ENCODE results near the gene IKZF1.

The IKZF1 gene

DNA sequence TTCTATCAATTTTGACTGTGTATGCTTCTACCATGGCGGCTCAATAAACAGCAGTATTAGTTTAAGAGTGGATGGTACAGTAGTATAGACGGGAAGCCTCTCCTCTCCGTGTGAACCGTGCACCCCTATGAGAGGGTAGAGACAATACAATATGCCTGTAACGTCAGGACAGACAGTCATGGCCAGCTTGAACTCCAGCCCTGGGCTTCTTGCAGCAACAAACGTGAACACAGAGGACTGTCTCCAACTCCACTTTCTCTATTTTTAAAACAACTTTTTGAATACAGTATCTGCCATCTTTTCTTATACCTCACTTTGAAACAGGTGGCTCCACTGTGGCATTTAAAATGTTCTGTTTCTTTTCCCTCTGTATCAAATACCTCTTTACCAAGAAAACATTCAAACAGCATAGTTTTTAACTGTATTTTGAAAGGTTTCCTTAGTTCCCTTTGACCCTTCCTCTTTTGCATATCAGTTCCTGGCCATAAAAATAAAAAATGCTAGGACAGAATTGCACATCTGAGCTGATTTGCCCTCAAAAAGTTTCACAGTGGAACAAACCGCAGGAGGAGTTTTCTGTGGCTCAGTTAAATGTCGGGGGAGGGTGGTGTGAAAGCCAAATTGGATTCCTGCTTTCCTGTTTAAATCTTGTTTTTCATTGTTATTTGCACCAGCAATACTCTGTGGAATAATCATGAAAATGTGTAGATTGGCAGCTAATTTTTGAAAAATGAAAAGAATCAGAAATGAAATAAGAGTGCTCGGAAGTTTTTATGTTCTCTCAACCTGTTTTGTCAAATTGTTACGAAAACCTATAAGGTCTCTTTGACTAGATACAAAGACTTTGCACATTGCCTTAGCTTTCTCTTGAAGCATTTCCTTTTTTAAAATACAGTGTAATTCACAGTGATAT lies 8.0 kb downstream of the IKZF1 start:
- Histone ChIP-seq H3K9me3 (ENCODE audit: insufficient read depth, low read length) (no peaks in the 10 kb centered on the region), H3K4me1 (ENCODE audit: low read length) (peaks cover 90% of the 10 kb centered on the region), H3K27me3 (ENCODE audit: low read depth, low read length) (no peaks in the 10 kb centered on the region), H4K20me1 (ENCODE audit: insufficient read depth, low read length) (peaks cover 26% of the 10 kb centered on the region), H3K9ac (ENCODE audit: low read length) (peak overlapping the region; percentile 98), H2AFZ (ENCODE audit: low read depth, low read length) (no peak overlapping the region), H3K4me2 (ENCODE audit: low read length) (peak overlapping the region; percentile 98), H3K4me3 (ENCODE audit: low read length) (peak overlapping the region; percentile 88), H3K36me3 (replicated peaks; ENCODE audit: low read depth, low read length) (peaks cover 40% of the 10 kb centered on the region), H3K27ac (ENCODE audit: low read length) (peak overlapping the region; percentile 96), H3K79me2 (ENCODE audit: low read length) (peaks cover 100% of the 10 kb centered on the region)
- no peak for TF ChIP-seq EZH2phosphoT487 (IDR thresholded peaks at IDR 0.05; ENCODE audit: low read depth)
- TF ChIP-seq, protein P1, sequence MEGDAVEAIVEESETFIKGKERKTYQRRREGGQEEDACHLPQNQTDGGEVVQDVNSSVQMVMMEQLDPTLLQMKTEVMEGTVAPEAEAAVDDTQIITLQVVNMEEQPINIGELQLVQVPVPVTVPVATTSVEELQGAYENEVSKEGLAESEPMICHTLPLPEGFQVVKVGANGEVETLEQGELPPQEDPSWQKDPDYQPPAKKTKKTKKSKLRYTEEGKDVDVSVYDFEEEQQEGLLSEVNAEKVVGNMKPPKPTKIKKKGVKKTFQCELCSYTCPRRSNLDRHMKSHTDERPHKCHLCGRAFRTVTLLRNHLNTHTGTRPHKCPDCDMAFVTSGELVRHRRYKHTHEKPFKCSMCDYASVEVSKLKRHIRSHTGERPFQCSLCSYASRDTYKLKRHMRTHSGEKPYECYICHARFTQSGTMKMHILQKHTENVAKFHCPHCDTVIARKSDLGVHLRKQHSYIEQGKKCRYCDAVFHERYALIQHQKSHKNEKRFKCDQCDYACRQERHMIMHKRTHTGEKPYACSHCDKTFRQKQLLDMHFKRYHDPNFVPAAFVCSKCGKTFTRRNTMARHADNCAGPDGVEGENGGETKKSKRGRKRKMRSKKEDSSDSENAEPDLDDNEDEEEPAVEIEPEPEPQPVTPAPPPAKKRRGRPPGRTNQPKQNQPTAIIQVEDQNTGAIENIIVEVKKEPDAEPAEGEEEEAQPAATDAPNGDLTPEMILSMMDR (IDR thresholded peaks at IDR 0.05; ENCODE audit: low read depth, low read length), result no peak

DNA sequence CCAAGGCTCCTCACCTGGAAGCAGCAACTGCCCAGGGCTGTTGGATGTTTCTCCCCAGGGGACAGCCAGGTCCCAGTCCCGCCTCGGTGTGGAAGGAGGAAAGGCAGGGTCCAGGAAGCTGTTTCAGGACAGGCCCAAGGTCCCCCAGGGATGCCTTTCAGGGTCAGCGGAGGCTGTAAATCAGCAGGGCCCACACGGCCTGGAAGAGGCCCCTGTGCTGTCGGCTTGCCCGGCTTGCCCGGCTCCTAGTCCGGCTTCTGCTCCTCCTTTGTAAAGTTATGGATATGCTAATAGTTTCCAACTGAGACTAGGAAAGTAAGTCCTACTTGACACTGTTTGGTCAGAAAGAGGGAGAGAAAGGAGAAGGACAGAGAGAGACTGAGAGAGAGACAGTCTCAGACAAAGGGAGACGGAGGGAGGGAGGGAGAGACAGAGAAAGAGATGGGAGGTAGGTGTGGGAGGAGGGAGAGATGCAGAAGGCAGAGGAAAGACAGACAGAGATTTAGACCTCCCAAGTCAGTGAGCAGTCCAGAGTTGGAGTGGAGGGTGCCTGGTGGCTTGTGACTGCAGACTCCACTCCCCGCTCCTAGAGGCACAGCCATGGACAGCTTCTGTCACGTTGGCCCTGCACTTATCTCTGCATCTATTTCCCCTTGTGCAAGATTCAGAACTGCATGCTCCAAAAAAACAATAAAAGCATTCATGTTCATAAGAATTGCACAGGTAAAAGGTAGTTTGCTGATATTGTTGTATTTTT lies 10.5 kb downstream of the IKZF1 start:
- peak overlapping the region; percentile 82 for H3K9ac ChIP-seq (ENCODE audit: low read length)
- peak overlapping the region; percentile 98 for H3K4me2 ChIP-seq (ENCODE audit: low read length)
- no peak overlapping the region for H2AFZ ChIP-seq (ENCODE audit: low read depth, low read length)
- H3K27ac ChIP-seq (ENCODE audit: low read length), result peak overlapping the region; percentile 96
- peak overlapping the region; percentile 88 for H3K4me3 ChIP-seq (ENCODE audit: low read length)
- peaks cover 100% of the 10 kb centered on the region for H3K79me2 ChIP-seq (ENCODE audit: low read length)
- TF ChIP-seq, protein P1 (IDR thresholded peaks at IDR 0.05; ENCODE audit: low read depth, low read length), result no peak
- TF ChIP-seq EZH2phosphoT487 (IDR thresholded peaks at IDR 0.05; ENCODE audit: low read depth), result no peak
- H3K4me1 ChIP-seq (ENCODE audit: low read length), result peaks cover 96% of the 10 kb centered on the region
- H3K27me3 ChIP-seq (ENCODE audit: low read depth, low read length), result no peaks in the 10 kb centered on the region
- peaks cover 33% of the 10 kb centered on the region for H3K36me3 ChIP-seq (replicated peaks; ENCODE audit: low read depth, low read length)
- H4K20me1 ChIP-seq (ENCODE audit: insufficient read depth, low read length), result peaks cover 46% of the 10 kb centered on the region
- H3K9me3 ChIP-seq (ENCODE audit: insufficient read depth, low read length), result no peaks in the 10 kb centered on the region

DNA sequence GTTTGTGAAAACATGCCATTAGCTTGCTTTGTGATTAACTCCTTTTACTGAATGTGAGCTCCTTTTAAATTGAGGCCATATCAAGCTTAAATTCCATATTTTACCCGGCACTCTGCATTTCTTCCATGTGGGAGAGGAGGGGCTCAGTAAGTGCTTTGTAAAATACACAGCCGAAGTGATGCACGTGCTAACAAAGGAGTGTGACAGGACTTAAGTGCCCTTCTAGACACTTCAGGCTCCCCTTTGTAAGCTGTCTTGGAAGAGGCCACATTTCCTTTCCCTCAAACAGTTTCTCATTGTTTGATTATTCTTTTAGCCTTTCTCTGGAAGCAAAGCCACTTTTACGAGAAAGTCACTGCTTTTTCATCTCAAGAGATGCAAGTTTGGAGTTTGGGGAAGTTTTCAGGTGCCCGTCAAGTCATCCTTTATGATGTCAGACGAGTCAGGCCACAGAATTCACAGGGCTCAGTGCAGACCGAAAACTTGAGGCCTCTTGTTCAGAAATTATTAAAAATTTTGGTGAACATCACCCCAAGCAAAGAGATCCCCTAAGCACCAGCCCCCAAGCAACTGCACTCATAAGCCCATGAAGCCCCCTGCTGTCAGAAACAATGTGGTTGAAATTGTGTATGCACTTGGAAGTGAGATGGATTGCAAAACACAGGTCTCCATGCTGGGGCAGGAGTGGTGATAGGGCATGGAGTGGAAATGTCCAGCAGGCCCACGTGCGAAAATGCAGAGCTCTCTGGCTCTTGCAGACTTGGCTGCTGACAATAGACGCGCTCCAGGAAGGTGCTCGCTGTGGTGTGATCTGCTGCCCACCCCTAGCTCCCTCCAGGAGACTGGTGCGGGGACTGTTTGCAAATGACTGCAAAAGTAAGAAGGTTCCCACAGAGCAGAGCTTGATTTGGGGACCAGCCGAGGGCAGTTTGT lies 11.5 kb downstream of the IKZF1 start:
- Histone ChIP-seq H3K79me2 (ENCODE audit: low read length) (peaks cover 100% of the 10 kb centered on the region), H3K9ac (ENCODE audit: low read length) (peak overlapping the region; percentile 82), H4K20me1 (ENCODE audit: insufficient read depth, low read length) (peaks cover 53% of the 10 kb centered on the region), H3K27ac (ENCODE audit: low read length) (peak overlapping the region; percentile 96), H3K4me1 (ENCODE audit: low read length) (peaks cover 99% of the 10 kb centered on the region), H3K27me3 (ENCODE audit: low read depth, low read length) (no peaks in the 10 kb centered on the region), H3K4me2 (ENCODE audit: low read length) (peak overlapping the region; percentile 98), H3K36me3 (replicated peaks; ENCODE audit: low read depth, low read length) (peaks cover 38% of the 10 kb centered on the region), H2AFZ (ENCODE audit: low read depth, low read length) (no peak overlapping the region), H3K4me3 (ENCODE audit: low read length) (peak overlapping the region; percentile 88), H3K9me3 (ENCODE audit: insufficient read depth, low read length) (no peaks in the 10 kb centered on the region)
- TF ChIP-seq, protein P1 (IDR thresholded peaks at IDR 0.05; ENCODE audit: low read depth, low read length), result no peak; the same call in 1 of the 2 replicates
- TF ChIP-seq EZH2phosphoT487 (IDR thresholded peaks at IDR 0.05; ENCODE audit: low read depth), result no peak

Measured in OCI-LY3 (cell line).